Activated CD8-positive, alpha-beta memory T cell treated with anti-CD3 and anti-CD28 coated beads, Interleukin-2, amount 50 U/mL, for 4 hours (primary cell): ENCODE measurements around the gene RAB3C.
"Not testable (repeated sequence)": the region's sequence is repeated elsewhere in the genome, so short reads cannot be mapped to it uniquely, and the experiment has no call there.

Experiments used
- DNase-seq: peaks from one replicate; pipeline ENCODE4 v3.0.0-alpha.2; 2020

The RAB3C gene

DNA sequence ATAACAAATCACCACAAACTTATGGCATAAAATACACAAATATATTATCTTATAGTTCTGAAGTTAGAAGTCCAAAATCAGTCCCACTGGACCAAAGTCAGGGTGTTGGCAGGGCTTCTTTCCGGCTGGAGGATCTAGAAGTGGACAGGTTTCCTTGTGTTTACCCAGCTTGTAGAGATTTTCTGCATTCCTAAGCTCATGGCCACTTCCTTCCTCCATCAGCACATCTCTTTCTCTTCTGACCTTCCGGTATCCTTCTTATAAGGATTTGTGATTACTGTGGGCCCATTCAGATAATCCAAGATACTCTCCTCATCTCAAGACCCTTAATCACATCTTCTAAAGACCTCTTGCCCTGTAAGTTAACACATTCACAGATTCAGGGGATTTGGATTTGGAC lies 97.6 kb downstream of the RAB3C start:
- no peak for DNase-seq

DNA sequence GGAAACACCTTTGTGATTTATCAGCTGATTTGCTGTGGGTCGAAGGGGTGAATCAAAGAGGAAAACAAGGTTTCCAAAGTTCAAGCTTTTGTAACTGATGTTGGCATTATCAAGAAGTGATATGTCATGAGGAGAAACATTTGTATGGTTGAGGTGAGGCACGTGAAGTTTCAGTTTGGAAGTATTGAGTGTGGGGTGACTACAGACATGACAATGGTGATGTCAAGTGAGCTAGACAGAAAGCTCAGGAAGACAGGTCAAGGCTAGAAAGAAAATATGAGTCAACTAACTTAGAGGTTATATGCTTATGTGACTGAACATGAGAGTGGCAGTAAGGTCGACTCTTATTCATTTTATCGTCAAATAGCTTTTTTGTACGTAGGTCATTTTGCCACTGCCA lies 99.1 kb downstream of the RAB3C start:
- DNase-seq: no peak

DNA sequence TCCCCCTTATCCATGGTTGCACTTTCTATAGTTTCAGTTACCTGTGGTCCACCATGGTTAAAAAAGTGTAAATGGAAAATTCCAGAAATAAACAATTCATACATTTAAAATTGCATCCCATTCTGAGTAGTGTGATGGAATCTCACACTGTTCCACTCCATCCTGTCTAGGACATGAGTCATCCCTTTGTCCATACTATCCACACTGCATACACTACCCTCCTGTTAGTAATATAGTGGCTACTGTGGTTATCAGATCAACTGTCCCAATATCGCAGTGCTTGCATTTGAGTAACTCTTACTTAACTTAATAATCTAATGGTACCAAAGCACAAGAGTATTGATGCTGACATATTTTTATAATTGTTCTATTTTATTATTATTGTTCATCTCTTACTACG lies 100.7 kb downstream of the RAB3C start:
- DNase-seq: no peak

DNA sequence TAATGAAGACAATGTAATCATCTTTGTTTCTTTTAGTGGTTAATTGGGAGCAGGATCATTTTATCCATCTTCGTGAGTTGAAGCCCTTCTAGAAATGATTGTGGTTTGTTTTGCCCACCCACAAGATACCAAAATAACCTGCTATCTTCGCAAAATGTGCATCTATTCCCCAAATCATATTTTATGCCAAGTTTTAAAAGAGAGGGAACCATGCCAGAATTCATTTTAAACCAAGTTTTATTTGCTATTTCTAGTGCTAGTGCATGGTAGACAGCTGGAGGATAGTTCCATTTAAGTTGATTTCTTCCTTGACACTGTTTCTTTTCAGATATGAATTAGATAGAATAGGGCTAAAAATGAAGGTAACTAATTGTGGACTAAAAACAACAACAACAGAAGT lies 104.2 kb downstream of the RAB3C start:
- no peak for DNase-seq

DNA sequence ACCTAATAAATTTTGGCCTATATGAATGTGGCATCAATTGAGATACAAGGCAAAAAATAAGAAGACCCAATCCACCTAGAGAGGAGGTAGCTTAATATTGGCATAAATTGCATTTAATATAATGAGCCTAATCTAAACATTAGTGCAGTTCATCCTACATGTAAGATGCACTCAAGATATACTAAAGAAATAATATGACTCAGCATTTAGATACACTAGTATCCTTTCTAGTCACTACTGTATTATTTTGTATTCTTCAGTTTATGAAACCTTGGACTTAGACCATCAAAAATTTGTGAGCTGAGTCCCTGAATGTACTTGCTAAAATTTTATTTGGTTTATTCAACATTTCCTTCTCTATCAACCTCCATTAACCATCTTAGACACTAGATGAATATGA lies 104.7 kb downstream of the RAB3C start:
- DNase-seq: no peak

DNA sequence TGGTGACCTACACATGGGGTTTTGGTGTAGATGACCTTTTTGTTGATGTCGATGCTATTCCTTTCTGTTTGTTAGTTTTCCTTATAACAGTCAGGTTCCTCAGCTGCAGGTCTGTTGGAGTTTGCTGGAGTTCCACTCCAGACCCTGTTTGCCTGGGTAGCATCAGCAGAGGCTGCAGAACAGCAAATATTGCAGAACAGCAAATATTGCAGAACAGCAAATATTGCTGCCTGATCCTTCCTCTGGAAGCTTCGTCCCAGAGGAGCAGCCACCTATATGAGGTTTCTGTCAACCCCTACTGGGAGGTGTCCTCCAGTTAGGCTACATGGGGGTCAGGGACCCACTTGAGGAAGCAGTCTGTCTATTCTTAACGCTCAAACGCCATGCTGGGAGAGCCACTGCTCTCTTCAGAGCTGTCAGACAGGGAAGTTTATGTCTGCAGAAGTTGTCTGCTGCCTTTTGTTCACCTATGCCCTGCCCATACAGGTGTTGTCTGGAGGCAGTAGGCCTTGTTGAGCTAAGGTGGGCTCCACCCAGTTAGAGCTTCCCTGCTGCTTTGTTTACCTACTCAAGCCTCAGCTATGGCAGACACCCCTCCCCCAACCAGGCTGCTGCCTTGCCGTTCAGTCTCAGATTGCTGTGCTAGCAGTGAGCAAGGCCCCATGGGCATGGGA lies 116.3 kb downstream of the RAB3C start:
- DNase-seq: not testable (repeated sequence)

DNA sequence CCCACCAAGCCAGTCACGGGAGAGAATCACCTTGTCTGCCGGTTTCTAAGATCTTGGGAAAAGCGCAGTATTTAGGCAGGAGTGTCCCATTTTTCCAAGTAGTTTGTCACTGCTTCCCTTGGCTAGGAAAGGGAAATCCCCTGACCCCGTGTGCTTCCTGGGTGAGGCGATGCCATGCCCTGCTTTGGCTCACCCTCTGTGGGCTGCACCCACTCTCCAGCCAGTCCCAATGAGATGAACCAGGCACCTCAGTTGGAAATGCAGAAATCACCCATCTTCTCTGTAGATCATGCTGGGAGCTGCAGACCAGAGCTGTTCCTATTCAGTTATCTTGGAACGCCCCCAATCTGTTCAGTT lies 116.9 kb downstream of the RAB3C start:
- no peak for DNase-seq

DNA sequence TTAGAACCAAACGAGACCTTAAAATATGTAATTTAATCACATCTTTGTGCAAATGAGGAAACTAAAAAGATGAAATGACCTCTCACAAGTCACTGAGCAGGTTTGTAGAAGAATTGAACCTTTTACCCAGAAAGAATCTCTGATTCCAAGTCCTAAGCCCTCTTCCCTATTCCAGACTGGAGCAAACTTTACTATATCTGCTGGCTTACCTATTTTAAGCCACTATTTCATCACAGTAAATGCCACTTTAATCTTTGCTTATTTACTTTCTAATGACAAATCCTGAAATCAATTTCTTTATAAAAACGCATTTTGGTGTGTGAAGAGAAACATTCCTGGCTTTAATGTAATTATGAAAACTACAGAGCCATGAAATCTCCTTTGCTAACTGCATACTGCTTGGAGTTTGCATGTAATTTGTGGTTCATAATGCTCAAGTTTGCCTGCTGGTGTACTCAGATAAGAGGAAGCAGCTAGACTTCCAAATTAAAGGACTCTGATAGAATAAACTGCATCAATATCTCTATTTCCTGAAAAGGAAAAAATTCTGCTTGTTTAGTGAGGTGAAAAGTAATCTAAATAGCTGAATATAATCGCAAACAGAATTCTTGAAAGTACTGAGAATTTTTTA lies 121.2 kb downstream of the RAB3C start:
- no peak for DNase-seq

DNA sequence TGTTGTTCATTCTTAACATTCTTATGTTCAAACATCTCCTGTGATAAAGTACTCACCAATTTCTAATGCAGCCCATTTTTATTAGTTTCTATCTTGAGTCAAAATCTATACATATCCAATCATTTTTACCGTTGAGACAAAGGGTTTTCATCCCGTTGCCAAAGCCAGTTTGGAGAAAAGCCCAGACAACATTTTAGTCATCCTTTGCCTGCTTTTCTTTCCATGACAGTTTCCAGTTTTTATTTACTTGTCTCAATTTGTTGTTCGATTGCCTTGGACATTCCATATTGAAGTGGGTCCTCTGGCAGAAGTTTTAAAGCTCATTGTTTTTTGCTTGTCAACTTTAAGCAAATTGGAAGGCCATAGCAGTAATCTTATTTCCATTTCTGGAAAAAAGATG lies 123.9 kb downstream of the RAB3C start:
- DNase-seq: no peak

DNA sequence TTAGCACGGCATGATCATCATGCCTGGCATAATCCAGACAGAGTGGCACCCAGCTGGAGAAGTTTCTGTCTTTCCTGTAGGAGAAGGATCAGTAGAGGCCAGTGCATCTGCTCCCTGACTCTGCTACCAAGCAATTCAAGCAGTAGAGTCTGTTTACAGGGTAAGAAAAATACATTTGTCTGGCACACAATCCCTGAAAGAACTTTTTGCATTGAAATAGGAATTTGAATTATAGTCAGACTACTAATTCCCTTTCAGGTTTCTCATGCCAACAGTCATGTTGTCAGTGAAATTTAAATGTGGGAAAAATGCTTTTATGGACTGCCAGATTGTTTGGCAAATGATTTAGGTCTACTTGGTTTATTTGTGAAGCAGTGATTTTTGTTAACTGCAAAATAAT lies 125.6 kb downstream of the RAB3C start:
- no peak for DNase-seq

DNA sequence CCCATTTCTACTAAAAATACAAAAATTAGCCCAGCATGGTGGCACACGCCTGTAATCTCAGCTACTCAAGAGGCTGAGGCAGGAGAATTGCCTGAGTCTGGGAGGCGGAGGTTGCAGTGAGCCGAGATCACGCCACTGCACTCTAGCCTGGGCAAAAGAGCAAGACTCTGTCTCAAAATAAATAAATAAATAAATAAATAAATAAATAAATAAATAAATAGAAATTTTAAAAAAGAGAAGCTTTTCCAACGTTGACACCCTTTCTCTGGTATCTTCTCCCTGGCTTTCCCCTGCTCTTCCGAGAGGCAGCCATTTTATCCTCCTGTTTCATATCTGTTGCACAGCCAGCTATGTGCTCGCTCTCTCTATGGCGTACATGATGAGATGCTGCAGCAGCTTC lies 127.5 kb downstream of the RAB3C start:
- not testable (repeated sequence) for DNase-seq

DNA sequence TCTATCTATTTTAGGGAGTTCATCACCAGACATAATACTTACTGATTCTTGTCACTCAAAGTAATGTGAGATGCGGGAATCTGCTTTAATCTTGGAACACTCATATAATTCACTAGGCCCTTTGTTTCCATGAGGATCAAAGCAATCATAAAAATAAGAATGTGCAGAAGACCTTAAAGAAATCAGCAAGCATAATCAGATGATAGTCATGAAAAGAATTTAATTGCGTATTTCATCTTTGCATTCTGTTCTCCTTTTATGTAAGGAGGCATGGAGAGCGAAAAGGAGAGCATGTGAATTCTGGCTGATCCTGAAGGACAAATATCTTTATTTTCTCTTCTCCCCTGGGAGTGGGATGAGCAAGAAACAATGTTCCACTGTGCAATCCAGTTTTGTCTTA lies 128.0 kb downstream of the RAB3C start:
- DNase-seq: no peak

DNA sequence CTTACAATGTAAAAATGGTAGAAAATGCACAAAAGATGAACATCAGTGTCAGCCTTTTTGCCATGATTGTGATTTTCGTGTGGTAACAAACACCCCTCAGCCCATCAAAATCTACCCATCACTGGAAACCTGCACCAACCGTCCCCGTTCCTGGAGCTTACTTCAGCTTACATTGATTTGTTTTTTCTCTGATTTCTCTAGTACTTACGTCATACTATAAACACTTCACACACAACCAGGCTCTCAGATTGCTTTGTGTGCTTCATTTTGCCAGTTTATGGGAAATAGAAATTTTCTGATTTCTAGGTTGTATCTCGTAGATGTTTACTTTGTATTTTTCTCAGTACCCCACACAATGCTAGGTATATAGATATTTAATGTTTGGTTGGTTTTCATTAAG lies 129.1 kb downstream of the RAB3C start:
- no peak for DNase-seq

DNA sequence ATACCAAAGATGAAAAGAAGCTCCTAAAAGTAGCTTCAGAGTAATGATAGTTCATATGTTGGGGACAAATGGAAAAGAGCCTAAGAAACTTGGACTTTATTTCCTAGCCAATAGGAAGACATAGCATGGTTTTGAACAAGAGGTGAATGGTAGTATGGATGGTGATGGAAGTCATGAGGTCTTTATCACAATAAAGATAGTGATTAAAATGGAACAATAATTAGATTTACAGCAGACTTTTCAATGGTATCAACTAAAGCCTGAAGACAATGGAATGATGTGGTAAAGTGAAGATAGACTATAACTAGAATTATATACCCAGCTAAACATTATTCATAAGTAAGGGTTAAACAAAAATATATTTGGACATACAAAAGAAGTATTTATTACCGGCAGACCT lies 131.2 kb downstream of the RAB3C start:
- DNase-seq: no peak

DNA sequence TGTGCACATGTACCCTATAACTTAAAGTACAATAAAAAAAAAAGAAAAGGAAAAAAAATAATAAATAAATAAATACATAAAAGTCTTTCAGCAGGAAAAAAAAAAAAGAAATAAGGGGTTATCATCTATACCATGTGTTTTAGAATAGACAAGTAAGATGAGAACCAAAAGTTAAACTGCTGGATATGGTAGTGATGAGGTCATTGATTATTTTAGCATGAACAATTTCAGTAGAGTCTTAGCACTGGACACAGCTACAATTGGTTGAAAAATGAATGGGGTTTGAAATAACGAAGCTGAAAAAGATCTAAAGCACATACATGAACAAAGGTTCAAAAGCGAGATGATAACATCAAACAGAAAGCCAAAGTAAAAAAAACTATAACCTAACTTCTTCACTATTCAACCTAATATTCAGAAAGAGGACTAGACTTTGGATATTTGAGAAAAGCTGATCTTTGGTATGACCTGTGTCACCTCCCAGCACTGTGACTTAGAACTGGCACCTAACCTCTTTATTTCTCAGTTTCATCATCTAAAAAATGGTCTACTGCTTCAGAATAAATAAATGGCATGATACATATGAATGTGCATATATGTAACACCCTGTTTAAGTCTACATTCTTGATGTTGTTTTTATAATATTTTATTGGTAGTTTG lies 133.3 kb downstream of the RAB3C start:
- no peak for DNase-seq

DNA sequence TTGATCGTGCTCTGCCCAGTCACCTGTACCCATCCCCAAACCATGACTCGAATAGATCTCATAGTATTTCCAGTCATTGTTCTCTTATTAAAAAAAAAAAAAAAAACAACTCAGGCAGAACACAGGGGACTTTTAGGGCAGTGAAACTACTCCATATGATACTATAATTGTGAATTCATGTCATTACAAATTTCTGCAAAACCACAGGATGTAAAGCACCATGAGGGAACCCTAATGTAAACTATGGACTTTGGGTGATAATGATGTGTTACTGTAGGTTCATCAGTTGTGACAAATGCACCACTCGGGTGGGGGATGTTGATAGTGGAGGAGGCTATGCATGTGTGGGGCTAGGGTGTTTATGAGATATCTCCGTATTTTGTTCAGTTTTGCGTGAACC lies 133.8 kb downstream of the RAB3C start:
- DNase-seq: no peak

DNA sequence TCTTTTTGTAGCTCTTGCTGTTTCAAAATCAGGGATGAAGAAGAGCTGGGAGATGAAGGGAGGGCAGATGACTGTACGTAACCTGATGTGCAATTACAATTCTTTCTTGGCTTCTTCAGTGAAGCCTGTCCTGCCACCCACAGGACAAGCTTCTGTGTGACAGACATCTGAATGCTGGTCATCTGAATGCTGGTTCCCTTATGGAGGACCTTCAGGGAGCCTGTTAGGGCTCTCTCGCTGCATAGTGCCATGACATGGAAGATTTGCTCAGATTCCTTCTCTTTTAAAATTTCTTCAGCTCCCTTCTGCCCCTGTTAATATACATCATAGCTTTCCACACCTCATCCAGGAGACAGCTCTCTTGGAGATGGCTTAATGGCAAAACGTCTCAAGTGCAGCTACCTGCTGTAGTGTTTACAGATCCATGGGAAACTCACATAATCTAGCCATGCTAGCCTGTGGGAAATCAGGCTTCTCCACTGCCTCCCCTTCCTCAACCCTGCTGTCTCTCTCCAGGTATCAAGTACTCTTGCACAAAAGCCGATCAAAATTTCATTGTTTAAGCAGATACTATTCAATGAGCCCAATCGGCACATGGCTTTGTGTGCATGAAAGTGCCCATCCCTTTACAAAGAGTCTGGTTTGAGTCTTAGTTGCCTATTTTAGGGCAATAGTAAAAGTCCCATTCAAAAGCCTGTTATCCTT lies 134.6 kb downstream of the RAB3C start:
- DNase-seq: no peak

DNA sequence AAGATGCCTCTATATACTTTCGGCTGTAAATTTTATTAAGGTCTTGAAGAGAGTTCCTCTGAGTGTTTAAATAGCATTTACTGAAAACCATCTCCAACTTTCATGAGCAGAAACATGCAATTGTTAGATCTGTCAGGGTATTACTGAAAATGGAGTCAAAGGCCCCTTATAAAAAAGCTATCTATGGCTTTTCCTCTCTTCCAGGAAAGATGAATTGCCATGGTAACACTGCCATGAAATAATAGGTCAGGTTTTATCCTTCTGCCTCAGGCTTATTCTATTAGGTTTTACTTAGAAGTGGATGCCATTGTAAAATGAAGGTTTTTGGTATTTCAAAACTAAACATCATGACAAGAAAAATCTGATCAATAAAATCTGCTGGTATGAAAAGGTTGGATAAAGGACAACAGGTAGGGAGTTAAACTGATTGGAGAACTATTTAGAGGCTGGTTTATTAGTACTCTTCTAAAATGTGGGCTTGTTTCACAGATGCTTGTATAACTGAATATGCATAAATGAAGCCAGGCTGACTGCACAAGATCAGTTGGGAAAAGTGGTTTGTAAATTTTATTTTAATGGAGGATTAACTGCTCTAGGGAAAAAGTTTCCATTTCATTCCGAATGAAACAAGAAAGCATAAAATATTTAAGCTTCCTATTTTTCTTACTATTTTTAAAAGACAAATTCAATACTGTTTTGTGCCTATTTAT lies 135.5 kb downstream of the RAB3C start:
- no peak for DNase-seq

DNA sequence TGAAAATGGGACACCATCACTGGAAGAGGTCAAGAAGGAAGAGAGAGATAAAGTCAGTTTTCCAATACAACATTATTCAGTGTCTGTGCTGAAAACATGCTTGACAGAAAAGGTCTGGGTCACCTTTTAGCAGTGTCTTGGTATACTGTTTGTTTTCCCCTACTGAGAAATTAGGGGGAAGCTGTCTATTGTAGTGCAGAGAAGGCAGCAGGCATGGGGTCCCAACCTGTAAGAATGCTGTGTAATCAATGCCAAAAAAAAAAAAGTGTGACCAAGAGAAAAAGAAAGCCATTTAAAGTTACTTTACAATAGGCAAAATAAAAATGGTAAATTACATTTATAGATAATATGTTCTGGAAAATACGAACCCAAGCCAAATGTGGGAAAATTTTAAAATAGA lies 139.3 kb downstream of the RAB3C start:
- DNase-seq: no peak

DNA sequence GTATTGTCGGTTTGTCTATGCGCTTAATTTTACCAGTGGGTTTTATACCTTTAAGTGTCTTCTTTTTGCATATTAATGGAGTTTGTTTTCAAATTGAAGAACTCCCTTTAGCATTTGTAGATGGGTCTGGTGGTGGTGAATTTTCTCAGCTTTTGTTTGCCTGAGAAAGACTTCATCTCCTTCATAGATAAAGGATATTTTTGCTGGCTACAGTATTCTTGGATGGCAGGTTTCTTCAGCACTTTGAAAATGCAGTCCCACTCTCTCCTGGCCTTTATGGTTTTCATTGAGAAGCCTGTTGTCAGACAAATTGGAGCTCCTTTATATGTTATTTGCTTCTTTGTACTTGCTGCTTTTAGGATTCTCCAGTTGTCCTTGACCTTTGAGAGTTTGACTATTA lies 142.1 kb downstream of the RAB3C start:
- no peak for DNase-seq

DNA sequence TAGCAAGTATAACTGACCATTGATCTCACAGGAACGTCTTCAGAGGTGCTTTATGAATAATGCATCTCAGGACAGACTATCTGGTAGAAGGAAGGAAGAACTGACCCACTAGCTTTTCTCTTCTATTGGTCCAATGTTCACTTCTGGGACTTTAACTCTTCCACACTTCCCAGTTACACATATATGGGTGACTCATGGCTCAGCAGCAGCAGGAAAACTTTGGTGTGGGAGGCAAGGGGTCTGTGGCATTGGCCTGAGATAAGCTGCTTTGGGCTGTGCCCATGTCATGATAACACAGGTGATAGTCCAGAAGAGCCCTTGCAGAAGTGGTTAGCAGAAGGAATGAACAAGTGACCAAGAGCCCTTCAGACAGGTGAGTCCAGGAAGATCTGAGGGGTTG lies 148.8 kb downstream of the RAB3C start:
- no peak for DNase-seq

DNA sequence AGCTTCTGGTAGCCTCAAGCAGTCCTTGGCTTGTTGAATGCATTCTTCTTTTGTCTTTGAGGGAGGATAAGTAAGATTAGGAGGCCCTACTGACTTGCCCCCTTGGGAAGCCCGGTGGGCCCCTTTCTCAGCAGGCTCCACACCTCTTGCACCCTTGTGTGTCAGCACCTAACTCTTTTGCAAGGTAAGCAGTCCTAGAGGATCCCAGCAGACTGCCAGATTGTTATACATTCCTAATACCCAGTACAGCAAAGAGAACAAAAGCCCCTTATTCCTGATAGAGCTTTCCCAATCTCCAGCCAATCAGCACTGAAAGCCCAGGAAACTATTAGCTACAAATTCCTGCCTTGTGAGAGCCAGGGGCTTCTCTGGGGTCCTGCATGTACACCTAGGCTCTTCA lies 152.8 kb downstream of the RAB3C start:
- no peak for DNase-seq

DNA sequence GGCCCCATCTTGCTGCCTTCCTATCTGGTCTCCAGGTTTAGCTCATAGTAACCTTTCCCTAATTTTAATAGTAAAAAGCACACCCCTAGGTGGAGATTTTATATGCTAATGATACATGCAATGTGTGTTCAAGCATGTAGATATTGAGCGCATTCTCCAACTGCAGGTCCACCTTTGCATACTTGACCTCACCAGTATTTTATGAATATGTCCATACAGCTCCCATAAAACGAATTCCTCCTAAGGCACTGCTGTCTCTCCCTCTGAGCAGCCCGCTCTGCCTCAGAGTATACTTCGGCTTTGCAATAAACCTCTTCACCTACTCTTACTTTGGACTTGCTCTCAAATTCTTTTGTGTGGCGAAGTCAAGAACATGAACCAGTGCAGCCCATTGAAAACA lies 153.3 kb downstream of the RAB3C start:
- DNase-seq: no peak
